Endothelial cell (in vitro differentiated cells): ENCODE data around the gene MREG. TPM values are rescaled to one million over a fixed set of nuclear protein-coding genes. Genes with fewer than 3 reads are reported as not detected.

Experiments used
- DNase-seq: peaks from one replicate; pipeline ENCODE4 v3.0.0; 2021; ENCODE audit warnings: low spot score
- H3K27ac Mint-ChIP-seq: one replicate; pipeline ENCODE4 v1.8.0; 2021; ENCODE audit warnings: mixed read lengths, inconsistent platforms; ENCODE audit not compliant: unreplicated experiment
- H3K27me3 Mint-ChIP-seq: one replicate; pipeline ENCODE4 v1.8.0; 2021; ENCODE audit warnings: mild to moderate bottlenecking, moderate library complexity, mixed read lengths, inconsistent platforms; ENCODE audit not compliant: unreplicated experiment
- H3K36me3 Mint-ChIP-seq: one replicate; pipeline ENCODE4 v1.8.0; 2021; ENCODE audit warnings: mild to moderate bottlenecking, low read depth, mixed read lengths, inconsistent platforms; ENCODE audit not compliant: unreplicated experiment
- H3K4me1 Mint-ChIP-seq: one replicate; pipeline ENCODE4 v1.8.0; 2021; ENCODE audit warnings: mild to moderate bottlenecking, mixed read lengths, inconsistent platforms; ENCODE audit not compliant: unreplicated experiment
- H3K4me3 Mint-ChIP-seq: one replicate; pipeline ENCODE4 v1.8.0; 2021; ENCODE audit warnings: mild to moderate bottlenecking, mixed read lengths, inconsistent platforms; ENCODE audit not compliant: unreplicated experiment
- H3K9me3 Mint-ChIP-seq: one replicate; pipeline ENCODE4 v1.8.0; 2021; ENCODE audit warnings: mixed read lengths, inconsistent platforms; ENCODE audit not compliant: unreplicated experiment
- total RNA-seq: library from RNA; stranded (reverse); fragmentation: NEBNext Ultra II Directional; extraction: Animal tissue kit (Norgen Biotek cat#: 25700); gene quantifications from one replicate; pipeline ENCODE4 v1.2.1, GENCODE V29; 2021; ENCODE audit not compliant: unreplicated experiment
- TF ChIP-seq, protein P1 (sequence below): fragments of 200-600 bp; sonication (generic); IDR thresholded peaks from one replicate; pipeline ENCODE4 v1.5.0; 2021; ENCODE audit warnings: antibody characterized with exemption; ENCODE audit not compliant: unreplicated experiment

The MREG gene
- total RNA-seq, 1 donor from 2014 or later: 26.1 TPM

DNA sequence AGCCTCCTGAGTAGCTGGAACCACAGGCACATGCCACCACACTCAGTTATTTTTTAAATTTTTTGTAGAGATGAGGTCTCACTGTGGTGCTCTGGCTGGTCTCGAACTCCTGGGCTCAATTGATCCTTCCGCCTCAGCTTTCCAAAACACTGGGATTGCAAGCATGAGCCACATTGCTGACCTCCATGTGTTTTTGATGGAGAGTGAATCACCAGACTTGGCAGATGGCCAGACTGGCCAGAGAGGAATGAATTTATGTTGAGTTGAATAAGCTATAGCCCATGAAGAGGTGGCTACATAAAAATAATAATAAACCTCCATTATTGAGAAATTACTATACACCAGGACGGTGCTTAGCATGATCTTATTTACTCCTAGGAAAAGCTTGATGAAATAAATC lies 91.5 kb downstream of the MREG start:
- Mint-ChIP-seq H3K27ac (no peak overlapping the region), H3K9me3 (no peaks in the 10 kb centered on the region), H3K4me3 (no peak overlapping the region), H3K36me3 (no peaks in the 10 kb centered on the region), H3K27me3 (peaks cover 11% of the 10 kb centered on the region), H3K4me1 (peaks cover 7% of the 10 kb centered on the region)
- no peak for DNase-seq
- TF ChIP-seq, protein P1, sequence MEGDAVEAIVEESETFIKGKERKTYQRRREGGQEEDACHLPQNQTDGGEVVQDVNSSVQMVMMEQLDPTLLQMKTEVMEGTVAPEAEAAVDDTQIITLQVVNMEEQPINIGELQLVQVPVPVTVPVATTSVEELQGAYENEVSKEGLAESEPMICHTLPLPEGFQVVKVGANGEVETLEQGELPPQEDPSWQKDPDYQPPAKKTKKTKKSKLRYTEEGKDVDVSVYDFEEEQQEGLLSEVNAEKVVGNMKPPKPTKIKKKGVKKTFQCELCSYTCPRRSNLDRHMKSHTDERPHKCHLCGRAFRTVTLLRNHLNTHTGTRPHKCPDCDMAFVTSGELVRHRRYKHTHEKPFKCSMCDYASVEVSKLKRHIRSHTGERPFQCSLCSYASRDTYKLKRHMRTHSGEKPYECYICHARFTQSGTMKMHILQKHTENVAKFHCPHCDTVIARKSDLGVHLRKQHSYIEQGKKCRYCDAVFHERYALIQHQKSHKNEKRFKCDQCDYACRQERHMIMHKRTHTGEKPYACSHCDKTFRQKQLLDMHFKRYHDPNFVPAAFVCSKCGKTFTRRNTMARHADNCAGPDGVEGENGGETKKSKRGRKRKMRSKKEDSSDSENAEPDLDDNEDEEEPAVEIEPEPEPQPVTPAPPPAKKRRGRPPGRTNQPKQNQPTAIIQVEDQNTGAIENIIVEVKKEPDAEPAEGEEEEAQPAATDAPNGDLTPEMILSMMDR: no peak

DNA sequence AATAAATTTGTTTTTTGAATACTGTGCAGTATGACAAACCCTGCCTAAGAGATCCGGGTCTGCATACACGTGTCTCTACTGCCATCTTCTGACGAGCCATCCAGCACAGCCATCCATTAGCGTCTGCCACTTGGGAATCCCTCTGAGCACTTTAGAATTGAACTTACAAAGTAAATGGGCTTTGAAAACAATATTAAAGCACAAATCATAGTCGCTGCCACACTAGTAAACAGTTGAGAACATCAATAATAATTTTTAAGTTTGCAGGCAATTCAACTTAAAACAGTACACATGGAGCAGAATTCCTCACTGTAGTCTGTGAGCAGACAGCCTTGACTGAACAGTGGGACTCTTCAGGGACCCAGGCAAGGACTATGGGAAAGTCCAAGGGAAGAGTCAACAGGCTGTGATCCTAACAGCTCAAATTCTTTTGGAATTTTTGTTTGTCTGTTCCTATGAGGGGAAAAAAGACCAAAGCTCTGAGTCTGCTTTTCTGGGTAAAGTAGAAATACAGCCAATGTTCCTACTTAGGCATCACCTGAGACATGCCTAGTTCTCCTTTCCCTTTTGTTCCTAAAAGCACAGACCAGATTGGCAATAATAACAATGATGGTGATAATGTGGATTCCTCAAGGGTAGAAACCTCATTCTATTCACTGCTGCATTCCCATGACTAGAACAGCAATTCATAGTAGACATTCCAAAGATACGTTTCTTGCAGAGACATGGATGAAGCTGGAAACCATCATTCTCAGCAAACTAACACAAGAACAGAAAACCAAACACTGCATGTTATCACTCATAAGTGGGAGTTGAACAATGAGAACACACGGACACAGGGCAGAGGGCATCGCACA lies 92.9 kb downstream of the MREG start:
- Mint-ChIP-seq H3K36me3 (no peaks in the 10 kb centered on the region), H3K27ac (no peak overlapping the region), H3K4me3 (no peak overlapping the region), H3K4me1 (peaks cover under 1% of the 10 kb centered on the region), H3K27me3 (peaks cover 10% of the 10 kb centered on the region), H3K9me3 (no peaks in the 10 kb centered on the region)
- DNase-seq: peak; percentile 67
- TF ChIP-seq, protein P1: peak; percentile 54

DNA sequence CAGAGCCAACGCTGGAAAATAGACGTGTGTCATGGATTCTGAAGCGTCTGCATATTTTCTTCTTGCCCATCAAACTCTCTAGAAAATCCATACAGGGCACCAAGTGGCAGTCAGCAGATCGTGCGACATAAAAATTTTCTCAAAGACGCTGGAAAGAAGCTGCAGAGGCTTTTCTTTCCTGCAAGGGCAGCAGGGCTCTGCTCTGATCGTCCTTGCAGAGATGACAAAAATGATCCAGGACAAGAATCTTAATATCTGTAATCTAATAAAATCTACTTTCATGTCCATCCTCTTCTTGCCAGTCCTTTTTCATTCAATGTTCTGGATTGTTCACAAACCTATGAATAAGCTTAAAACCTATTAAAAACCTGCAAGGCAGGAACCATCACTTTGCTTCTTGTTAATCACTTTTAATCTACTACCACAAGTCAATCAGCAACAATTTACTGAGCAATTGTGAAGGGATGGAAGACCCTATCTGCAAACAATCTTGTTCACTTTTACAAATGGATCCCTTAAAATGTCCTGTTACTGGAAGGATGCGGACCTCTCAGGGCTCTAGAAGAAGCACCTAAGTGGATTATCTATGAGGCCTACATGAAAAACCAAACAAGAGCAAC lies 93.6 kb downstream of the MREG start:
- Mint-ChIP-seq H3K27ac (no peak overlapping the region), H3K4me3 (no peak overlapping the region), H3K9me3 (no peaks in the 10 kb centered on the region), H3K4me1 (peaks cover 3% of the 10 kb centered on the region), H3K27me3 (peaks cover 8% of the 10 kb centered on the region), H3K36me3 (no peaks in the 10 kb centered on the region)
- no peak for DNase-seq
- TF ChIP-seq, protein P1: no peak

DNA sequence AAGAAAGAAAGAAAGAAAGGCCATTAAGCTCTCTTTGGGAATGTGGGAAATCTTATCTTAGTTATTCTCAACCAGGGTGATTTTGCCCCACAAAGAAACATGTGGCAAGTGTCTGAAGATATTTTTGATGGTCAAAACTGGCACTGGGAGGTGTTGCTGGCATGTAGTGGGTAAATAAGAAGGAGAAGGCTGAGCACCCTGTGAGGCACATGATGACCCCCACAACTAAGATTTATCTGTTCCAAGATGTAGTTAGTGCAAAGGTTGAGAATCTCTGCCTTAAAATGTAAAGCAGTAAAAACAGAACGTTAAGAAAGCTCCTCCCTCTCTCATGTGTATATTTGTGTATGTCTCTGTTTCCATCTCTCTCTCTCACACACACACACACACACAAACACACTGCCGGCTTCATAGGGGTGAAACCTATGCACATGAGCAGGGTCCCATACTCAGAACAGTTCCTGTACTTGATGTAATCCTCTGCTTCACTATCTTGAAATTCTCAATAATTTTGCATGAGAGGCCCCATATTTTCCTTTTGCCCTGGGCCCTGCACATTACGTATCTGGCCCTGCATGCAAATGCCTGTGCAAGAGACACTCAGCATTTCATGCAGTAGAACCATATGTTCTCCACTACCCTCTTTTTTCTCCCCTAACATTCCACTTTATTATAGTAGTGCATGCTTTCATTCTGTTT lies 94.3 kb downstream of the MREG start:
- Mint-ChIP-seq H3K4me3 (no peak overlapping the region), H3K27ac (no peak overlapping the region), H3K4me1 (peaks cover 3% of the 10 kb centered on the region), H3K9me3 (no peaks in the 10 kb centered on the region), H3K36me3 (no peaks in the 10 kb centered on the region), H3K27me3 (peaks cover 8% of the 10 kb centered on the region)
- DNase-seq: no peak
- TF ChIP-seq, protein P1: no peak
